NCI-H2029 (cell line): ENCODE results near the gene C19orf44.

Experiments used
- DNase-seq: peaks from one replicate; lab custom pipeline; 2025; lab: John Stamatoyannopoulos, UW

The C19orf44 gene

GRCh38 chr19:16518061-16518460, 21.9 kb downstream of the C19orf44 start:
- no peak for DNase-seq

GRCh38 chr19:16518483-16519229, 22.5 kb downstream of the C19orf44 start:
- no peak for DNase-seq

DNA sequence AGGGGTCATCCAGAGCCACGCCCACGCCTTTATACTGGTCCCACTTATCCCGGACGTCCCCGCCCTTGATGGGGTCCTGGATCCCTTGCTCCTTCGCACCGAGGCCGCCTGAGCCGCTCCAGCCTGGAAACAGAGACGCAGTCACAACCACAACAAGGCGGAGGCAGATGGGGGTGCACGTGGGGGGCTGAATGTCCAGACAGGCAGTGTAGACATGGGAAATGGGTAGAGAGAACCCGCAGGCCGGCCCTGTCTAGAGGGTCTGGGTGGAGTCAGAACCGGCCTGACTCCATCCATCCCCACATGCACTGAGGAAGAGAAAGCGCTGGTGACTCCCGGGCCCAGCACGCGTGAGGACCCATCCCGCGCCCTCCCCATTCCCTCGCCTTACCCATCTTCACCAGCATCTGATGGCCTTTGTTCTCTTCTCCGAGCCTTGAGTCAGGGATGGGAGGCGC, 23.1 kb downstream of the C19orf44 start:
- DNase-seq = no peak

GRCh38 chr19:16520074-16520973, 24.1 kb downstream of the C19orf44 start:
- DNase-seq = no peak

GRCh38 chr19:16520986-16521624, 24.9 kb downstream of the C19orf44 start:
- no peak for DNase-seq

- DNase-seq = no peak
Measured at GRCh38 chr19:16521715-16522289, 25.6 kb downstream of the C19orf44 start.

DNA sequence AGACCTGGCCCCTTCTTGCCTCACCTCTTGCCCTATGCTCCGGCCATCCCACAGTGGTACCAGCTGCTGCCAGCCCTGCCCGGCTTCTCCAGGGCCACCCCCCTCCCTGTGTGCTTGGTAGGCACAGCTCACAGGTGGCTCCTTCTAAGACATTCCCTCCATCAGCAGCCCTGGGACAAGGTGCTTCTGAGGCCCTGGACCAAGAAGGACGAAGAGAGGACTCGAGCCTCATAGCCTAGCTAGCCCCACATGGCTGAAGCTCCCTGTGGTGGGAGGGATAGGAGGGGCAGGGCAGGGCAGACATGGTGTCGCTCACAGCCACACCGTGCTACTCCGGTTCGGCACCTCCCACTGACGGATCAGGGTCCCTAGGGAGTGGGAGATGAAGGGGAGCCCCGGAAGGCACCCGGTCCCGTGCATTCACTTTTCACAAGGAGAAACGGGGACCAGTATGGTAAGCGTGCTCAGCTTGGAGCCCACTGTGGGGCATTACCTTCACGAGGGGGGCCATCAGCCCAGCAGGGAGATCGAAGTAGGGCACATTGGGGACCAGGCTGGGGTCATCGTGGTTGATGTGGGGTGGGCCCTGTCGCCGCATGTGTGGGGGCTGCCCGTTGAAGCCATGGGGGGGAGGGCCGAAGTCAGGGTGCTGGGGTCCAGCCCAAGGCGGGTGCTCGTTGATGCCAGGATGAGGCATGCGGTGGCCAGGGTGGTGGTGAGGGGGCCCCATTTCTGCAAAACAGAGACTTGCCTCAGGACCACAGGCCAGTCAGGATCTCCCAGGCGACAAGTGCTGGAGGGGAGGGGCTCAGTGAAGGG, 26.6 kb downstream of the C19orf44 start:
- DNase-seq = no peak

DNA sequence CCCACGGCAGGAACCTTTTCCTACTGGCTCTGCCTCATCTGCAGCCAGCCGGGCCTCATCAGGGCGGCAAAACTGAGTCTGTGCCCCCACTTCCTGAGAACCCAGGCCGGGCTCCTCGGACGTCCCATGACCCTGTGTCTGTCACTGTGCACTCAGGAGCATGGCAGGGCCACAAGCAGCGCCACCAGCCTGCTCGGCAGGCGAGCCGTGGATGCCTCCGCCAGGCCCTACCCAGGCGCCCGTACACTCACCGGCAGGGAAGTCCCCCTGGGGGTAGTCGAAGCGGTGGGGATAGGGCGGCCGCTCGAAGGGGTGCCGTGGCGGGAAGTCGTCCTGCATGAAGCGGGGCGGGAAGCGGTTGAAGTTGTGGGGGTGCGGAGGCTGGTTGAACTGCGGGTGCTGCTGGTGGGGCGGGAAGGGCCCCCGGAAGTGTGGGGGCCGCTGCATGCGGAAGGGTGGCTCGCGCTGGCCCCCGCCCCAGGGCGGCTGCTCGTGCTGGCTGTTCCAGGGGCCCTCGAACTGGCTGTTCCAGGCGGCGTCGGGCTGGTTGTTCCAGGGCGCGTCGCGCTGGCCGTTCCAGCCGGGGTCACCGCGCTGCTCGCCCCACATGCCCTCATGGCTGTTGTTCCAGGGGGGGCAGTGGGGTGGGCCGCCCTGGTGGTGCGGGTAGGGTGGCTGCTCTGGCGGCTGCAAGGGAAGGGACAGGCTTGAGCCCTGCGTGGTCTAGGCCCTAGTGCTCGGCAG, 29.0 kb downstream of the C19orf44 start:
- no peak for DNase-seq

DNA sequence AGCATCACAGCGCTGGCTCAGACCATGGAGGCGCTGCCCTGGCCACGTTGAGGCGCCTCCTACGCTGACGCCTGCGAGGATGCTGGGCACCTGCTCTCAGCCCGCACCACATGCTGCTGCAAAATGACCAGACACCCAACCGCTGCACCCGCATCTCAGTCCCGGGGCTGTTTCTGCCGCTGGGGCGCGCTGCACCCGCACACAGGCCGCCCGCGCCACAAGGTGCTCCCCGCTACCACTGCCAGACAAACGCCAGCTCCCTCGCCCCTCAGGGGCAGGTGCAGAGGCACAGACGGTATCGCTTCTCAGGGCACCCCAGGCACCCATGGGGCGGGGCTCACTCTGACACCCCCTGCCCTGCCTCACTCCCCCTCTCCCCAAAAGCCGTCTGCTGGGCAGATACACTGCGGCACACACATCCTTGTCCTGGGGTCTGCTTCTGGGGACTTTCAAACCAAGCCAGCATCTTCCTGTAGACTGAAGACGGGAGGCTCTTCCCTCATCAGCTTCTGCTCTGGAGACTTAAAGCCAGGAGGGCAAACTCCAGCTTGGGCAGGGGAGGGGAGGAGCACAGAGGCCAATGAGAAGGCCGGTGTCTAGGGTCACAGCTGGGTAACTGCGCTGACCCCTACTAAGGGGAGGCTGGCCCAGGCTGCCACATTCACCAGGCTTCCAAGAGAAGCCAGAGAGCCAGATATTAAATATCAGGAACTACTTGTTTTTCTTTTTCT, 29.7 kb downstream of the C19orf44 start:
- no peak for DNase-seq

DNA sequence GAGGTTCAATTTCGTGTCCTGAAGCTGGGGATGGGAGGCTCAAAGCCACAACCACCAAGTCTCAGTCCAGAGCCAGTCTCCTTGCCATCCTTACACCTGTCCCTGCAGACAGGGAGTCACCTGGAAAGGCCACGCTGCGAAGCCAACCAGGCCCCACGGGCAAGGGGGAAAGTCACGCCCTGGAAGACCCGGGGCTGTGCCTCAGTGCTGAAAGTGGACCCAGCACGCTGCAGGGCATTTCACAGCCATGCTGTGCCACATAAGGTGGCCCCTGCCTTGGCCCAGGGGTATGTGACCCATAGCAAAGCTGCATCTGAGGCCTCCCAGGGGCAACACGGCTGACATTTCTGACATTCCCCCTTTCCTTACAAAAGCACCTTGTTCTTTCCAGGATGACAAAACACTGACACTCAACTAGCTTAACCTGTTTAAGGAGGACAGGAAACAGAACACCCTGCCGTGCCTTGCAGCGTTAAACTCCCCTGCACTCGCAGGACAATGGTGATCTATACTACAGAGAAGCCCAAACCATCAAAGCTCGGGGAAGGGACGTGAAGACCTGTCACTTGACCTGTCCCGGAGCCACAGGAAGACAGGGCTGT, 31.2 kb downstream of the C19orf44 start:
- DNase-seq = no peak

DNA sequence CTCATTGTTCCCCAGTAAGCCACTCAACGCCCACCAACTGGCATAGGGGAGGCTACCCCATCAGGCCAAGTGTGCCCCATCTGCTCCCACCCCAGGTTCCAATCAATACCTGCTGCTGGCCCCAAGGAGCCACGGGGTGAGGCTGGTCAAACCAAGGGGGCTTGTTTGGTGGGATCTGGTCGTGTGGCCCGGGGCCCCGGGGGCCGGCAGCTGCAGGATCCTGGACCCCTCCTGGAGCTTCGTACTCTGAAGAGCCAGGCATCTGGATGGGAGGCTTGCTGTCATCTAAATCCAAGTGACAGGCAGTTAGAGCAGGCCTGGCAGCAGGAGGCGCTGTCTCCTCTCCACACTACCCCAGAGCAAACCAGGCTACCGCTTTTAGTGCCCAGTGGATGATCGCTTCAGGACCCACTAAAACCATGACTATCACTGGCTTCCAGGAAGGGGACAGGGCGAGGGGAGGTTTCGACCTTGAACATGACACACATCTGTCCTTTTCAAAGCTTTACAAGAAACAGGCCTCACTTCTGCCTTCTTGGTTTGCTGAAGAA, 31.9 kb downstream of the C19orf44 start:
- no peak for DNase-seq

GRCh38 chr19:16529466-16530144, 33.4 kb downstream of the C19orf44 start:
- no peak for DNase-seq

- no peak for DNase-seq
Measured at GRCh38 chr19:16530540-16531379, 34.6 kb downstream of the C19orf44 start.

- no peak for DNase-seq
Measured at GRCh38 chr19:16531380-16531669, 35.1 kb downstream of the C19orf44 start.

- no peak for DNase-seq
Measured at GRCh38 chr19:16532440-16533234, 36.4 kb downstream of the C19orf44 start.

- DNase-seq = no peak
Measured at GRCh38 chr19:16535381-16535780, 39.2 kb downstream of the C19orf44 start.

DNA sequence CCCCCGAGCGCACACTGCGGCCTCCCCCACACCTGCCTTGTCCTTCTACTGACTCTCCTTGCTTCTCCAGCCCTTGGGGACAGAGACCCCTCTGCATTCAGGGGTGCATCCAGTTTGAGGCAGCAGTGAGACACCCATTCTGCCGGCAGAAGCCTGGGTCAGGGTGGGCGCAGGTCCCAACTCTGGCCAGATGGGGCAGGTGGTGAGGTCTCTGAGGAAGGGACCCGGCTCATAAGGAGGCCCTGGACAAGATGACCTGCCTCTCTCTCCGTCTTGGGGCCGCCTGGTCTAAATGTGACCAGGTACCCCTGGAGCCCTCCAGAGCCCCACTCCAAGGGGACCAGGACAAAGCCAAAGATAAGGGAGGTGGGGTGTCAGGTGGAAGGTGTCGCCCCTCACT, 39.9 kb downstream of the C19orf44 start:
- DNase-seq = no peak
